GM20431 (cell line): Measurements from ENCODE around the gene RNF157.

ENCODE experiments used
- in situ Hi-C: fragments of 300-500 bp; cut with MseI, MboI; formaldehyde crosslinking; loops from one replicate; pipeline ENCODE4 v1.15.0; 2020; ENCODE audit warnings: low sequenced_read_pairs; ENCODE audit not compliant: unreplicated experiment

RNF157 gene

GRCh38 chr17:76148015-76148326 is 92.3 kb downstream of the RNF157 start:
- in situ Hi-C loops, result no loop called here

DNA sequence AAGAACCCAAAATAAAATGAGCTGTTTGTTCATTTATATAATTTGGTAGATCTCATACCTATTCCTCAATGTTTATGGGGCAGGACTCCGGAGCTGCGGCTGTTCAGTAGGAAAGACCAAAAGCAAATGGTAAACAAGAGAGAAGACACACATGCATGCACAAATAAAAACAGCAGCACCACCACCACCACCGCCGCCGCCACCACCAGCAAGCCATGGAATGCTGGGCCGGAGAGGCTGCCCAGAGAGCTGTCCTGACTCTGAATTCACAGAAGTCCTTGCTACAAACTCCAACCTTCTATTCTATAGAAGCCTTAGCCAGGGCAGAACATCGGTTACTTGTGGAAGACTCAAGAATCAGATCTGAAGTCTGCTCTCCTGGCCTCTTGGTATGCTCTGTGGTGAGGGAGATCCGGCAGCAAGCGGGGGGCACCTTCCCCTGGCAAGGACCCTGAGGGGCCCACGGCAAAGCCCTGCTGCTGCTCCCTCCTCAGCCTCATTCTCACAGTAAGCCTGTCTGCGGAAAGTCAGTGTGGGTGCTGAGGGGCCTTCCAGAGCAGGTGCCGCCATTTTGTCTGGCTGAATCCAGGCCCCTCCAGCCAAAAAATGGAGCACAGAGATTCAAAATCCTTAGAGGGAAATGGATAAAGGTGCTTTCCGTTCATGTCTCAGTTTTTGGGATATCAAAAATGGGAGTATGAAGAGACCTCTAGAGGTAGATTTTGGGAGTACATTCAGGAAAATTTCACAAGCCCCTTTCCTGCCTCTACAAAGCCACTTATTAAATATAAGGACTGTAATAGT is 92.9 kb downstream of the RNF157 start:
- in situ Hi-C loops, result no loop called here

- in situ Hi-C loops, result no loop called here
These were observed 94.0 kb downstream of the RNF157 start for GRCh38 chr17:76146053-76146851.

DNA sequence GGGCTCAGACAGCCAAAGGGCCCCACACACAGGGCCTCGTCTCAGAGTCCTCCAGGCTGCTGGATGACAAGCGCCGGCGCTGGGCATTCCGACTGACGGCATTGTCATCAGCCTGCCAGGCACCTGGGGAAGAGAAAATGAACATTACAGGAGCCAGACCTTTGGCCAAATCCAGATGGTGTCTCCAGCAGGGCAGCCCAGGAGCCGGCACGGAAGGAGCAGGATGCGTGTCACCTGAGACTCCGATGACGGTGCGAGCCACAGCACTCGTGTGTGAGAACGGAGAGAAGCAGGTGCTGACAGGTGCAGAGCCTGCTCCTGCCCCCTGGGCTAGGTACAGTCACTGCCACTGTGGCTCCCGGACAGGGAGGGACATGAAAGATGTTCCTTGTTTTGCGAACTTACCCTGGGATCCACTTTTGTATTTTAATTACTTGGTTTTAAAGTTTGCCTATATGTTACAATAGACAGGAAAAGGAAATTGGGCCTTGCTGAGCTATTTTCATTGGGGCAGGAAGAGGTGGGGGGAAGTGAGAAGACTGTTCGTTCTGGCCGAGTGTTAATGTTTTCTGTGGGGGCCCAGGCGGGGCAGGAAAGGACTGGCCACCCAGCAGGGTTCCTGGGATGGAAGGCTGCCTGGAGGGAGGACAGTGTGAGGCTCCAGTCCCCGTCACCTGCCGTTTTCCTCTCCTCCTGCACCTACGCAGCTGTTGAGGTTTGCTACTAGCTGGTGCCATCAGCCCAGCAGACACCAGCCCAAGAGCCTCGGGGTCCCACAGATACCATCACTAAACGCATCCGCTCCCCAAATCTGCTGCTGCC is 94.9 kb downstream of the RNF157 start:
- in situ Hi-C loops, result no loop called here

DNA sequence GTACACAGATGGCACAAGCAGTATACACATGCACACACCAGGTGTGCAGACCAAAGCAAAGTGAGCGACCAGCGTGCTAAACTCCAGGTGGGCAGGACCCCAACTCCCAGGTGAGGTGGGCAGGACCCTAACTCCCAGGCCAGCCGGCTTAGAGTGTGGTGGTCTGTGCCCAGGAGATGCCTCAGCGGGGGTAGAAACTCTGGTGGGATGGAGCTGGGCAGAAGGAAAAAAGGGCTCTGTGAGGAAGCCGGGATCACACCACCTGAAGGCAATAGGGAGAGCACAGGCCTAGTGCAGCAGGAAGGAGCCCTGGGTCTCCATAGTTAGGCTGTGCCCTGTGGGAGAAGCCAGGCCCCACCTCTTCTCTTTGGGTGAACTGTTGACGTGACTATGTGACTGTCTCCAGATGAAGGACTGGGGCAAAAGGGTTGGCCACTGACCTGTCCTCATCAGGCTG is 97.7 kb downstream of the RNF157 start:
- in situ Hi-C loops, result no loop called here

GRCh38 chr17:76142039-76142584 is 98.2 kb downstream of the RNF157 start:
- in situ Hi-C loops, result no loop called here

GRCh38 chr17:76141212-76142038 is 98.9 kb downstream of the RNF157 start, which contains the start of gene FOXJ1:
Gene FOXJ1, minus strand, starts transcription at chr17:76141245. Its CDS starts 850 bp downstream, at chr17:76140395.
- in situ Hi-C loops, result no loop called here

DNA sequence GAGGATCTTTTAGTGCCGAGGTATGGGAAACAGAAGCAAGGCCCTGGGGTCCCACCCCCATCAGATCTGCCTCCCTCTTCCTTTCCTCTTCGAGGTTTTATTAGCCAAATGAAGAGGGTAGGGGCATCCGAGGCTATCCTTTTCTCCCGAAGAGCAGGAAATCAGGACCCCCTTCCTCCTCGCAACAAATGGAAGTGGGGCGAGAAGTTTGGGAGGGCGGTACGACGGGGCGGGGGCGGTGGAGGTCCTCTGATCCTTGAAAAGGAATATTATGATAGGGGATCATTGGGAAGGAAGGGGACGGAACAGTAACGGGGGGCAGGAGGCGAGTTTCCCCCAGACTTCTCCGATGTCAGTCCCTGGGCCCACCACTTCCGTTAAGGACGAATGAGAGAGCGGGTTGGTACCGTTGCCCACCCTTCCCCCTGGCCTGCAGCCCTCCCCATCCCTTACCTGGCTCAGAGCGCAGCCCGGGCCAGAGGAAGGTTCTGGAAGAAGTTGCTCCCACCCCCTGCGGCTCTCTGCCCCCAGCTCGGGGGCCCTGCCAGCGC is 99.6 kb downstream of the RNF157 start:
- in situ Hi-C loops, result no loop called here

- in situ Hi-C loops, result no loop called here
These were observed 100.3 kb downstream of the RNF157 start for GRCh38 chr17:76139801-76140660.

- in situ Hi-C loops, result no loop called here
These were observed 101.2 kb downstream of the RNF157 start for GRCh38 chr17:76138896-76139752.

GRCh38 chr17:76138234-76138895 is 101.9 kb downstream of the RNF157 start:
- in situ Hi-C loops, result no loop called here

- in situ Hi-C loops, result no loop called here
These were observed 102.7 kb downstream of the RNF157 start for GRCh38 chr17:76137351-76138233.

- in situ Hi-C loops, result no loop called here
These were observed 103.3 kb downstream of the RNF157 start for GRCh38 chr17:76137001-76137350.

- in situ Hi-C loops, result no loop called here
These were observed 103.9 kb downstream of the RNF157 start for GRCh38 chr17:76136276-76137000.

DNA sequence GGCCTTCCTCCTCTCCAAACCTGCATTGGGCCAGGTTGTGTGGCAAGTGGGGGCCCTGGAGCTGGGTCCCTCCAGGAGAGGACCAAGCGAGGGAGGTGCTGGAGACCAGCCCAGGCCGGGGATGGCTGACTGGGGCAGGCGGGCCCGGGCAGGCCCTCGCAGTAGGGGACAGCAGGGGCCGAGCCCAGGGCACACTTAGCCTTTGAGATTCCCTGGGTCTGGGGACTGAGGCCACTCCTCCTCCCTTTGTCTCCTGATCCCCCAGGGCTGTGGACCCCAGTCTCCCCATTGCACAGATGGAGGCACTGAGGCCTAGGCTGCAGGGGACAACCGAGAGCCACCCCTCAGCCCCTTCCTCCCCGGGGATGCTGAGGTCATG is 104.5 kb downstream of the RNF157 start:
- in situ Hi-C loops, result no loop called here
